ENCODE data around the gene CSF1R. TPM values are rescaled to one million over a fixed set of nuclear protein-coding genes. Genes with fewer than 3 reads are reported as not detected.

CSF1R gene
- total and polyA plus RNA-seq, 2 of the 8 experiments (the other 6 are each of a cell fraction or from before 2014, with no cell fraction given) = 0.12 TPM; not detected in 1

DNA sequence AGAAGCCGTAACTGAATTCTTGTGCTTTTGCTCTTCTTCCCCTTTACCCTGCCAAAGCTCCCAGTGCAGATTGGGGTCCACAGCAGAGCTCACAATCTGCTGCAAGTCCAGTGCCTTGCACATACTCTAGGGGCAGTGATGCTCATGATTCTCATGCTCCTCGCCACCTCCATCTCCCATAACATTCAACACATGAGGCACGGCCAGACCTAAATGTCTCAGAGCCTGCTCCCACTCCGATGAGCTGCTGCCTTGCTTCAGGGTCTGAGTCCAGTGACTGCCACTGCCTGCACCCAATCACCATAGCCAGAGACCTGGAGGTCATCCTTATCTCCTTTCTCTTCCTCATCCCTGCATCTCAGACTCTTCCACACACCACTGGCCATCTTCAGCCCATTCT lies 10.5 kb downstream of the CSF1R start:
- Histone ChIP-seq H3K56ac (replicated peaks; ENCODE audit: insufficient read length, low read depth, low read length) (no peak overlapping the region), H3K4me2 (ENCODE audit: insufficient read depth in 1 of 2, low read depth in 2 of 2, low read length in 2 of 2) (no peak overlapping the region), H4K91ac (replicated peaks; ENCODE audit: insufficient read length, low read length) (no peak overlapping the region), H3K27ac (ENCODE audit: low read depth, low read length) (no peak overlapping the region), H3K4me3 (ENCODE audit: extremely low read depth in 1 of 4, insufficient read depth in 2 of 4, low read depth in 3 of 4, low read length in 4 of 4) (no peak overlapping the region), H2BK12ac (ENCODE audit: low read depth, low read length) (no peak overlapping the region), H2AFZ (ENCODE audit: low read length) (no peak overlapping the region), H2BK15ac (ENCODE audit: low read length) (no peak overlapping the region), H3K18ac (ENCODE audit: extremely low read depth, low read length) (no peak overlapping the region), H4K20me1 (replicated peaks in 1 of 2; ENCODE audit: control insufficient read depth in 1 of 2, insufficient read depth in 2 of 2, low read length in 2 of 2) (no peaks in the 10 kb centered on the region), H3K79me1 (ENCODE audit: low read depth, low read length) (no peaks in the 10 kb centered on the region), H2BK5ac (ENCODE audit: low read depth, low read length) (no peak overlapping the region), H3K36me3 (ENCODE audit: control insufficient read depth in 2 of 4, insufficient read depth in 4 of 4, low read length in 3 of 4) (no peaks in the 10 kb centered on the region), H4K8ac (ENCODE audit: extremely low read depth, insufficient read depth, low read length) (0 out of 2 replicates have a peak overlapping the region, but pooled peaks have one; percentile 9), H2AK5ac (ENCODE audit: low read depth, low read length) (no peak overlapping the region), H3K9me3 (ENCODE audit: insufficient read depth in 2 of 2, low read depth in 1 of 2, low read length in 1 of 2) (no peaks in the 10 kb centered on the region), H3K4me1 (replicated peaks in 1 of 4; ENCODE audit: control insufficient read depth in 3 of 4, insufficient read depth in 4 of 4, low read length in 3 of 4) (no peaks in the 10 kb centered on the region), H2BK20ac (ENCODE audit: low read length) (no peak overlapping the region), H3K9ac (replicated peaks in 1 of 4; ENCODE audit: extremely low read depth in 1 of 4, low read depth in 3 of 4, low read length in 3 of 4) (no peak overlapping the region), H3K23me2 (ENCODE audit: low read depth, low read length) (no peaks in the 10 kb centered on the region), H3K23ac (ENCODE audit: insufficient read length) (no peak overlapping the region), H3K27me3 (replicated peaks in 1 of 4; ENCODE audit: control insufficient read depth in 3 of 4, extremely low read depth in 1 of 4, insufficient read depth in 3 of 4, low read length in 3 of 4) (no peaks in the 10 kb centered on the region), H4K5ac (ENCODE audit: insufficient read length, low read depth, low read length) (no peak overlapping the region), H2BK120ac (replicated peaks; ENCODE audit: low read depth, low read length) (no peak overlapping the region), H3K14ac (ENCODE audit: insufficient read length) (no peak overlapping the region), H3K4ac (replicated peaks; ENCODE audit: insufficient read length, low read depth, low read length) (no peak overlapping the region), H3K79me2 (ENCODE audit: control insufficient read depth in 1 of 2, insufficient read depth in 2 of 2, low read length in 2 of 2) (no peaks in the 10 kb centered on the region)
- 87% methylated on average over 4 of the region's 4 CpGs; no CpG with 5 or more reads in 1 of the 2 experiments for WGBS, 2 experiments (ENCODE audit: extremely low coverage in 1 of 2, insufficient coverage in 1 of 2, insufficient read length in 1 of 2, insufficient replicate concordance in 2 of 2, low coverage in 1 of 2, low lambda C conversion rate in 2 of 2, missing lambda C conversion rate in 1 of 2)
- POLR2A ChIA-PET (ENCODE audit: partially characterized antibody) = interaction anchor here (1.0 kb wide), 1 partner anchor 12 kb away, joined by 6 read pairs; no protein-coding TSS in a partner anchor
- no peak for FAIRE-seq
- CTCF ChIA-PET (ENCODE audit: partially characterized antibody) = interaction anchor here (0.7 to 4.8 kb wide), 27 partner anchors 9 to 275 kb away, joined by 3 to 20 read pairs (median 4); no protein-coding TSS in a partner anchor
- peak in 1 of 2 experiments; percentile 32 for DNase-seq (ENCODE audit: low read depth in 1 of 2, low spot score in 2 of 2)
- no peak for TF ChIP-seq SIRT6 (IDR thresholded peaks at IDR 0.05; ENCODE audit: low read length)
- TF ChIP-seq SAP30 (IDR thresholded peaks at IDR 0.05; ENCODE audit: insufficient read depth, insufficient replicate concordance, low read length) = no peak
- no peak for TF ChIP-seq RBBP5 (IDR thresholded peaks at IDR 0.05; ENCODE audit: borderline replicate concordance, low read depth, low read length)
- TF ChIP-seq BACH1 (IDR thresholded peaks at IDR 0.05; ENCODE audit: low read length) = no peak
- no peak for TF ChIP-seq TCF12 (IDR thresholded peaks at IDR 0.05; ENCODE audit: low read depth, low read length)
- no peak for TF ChIP-seq ZNF274 (IDR thresholded peaks at IDR 0.05; ENCODE audit: borderline replicate concordance, extremely low read depth, low read length)
- peak; percentile 14 to 35; a peak in 2 of 4 replicates for TF ChIP-seq RAD21 (IDR thresholded peaks at IDR 0.05 in 1 of 2, conservative IDR thresholded peaks at IDR 0.05 in 1 of 2; ENCODE audit: low read depth in 2 of 2, low read length in 2 of 2)
- no peak for TF ChIP-seq CHD2 (IDR thresholded peaks at IDR 0.05; ENCODE audit: low read length)
- TF ChIP-seq, protein P1, sequence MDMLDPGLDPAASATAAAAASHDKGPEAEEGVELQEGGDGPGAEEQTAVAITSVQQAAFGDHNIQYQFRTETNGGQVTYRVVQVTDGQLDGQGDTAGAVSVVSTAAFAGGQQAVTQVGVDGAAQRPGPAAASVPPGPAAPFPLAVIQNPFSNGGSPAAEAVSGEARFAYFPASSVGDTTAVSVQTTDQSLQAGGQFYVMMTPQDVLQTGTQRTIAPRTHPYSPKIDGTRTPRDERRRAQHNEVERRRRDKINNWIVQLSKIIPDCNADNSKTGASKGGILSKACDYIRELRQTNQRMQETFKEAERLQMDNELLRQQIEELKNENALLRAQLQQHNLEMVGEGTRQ (IDR thresholded peaks at IDR 0.05; ENCODE audit: low read length) = no peak
- no peak for TF ChIP-seq SRF (IDR thresholded peaks at IDR 0.05; ENCODE audit: low read depth, low read length)
